Measurements from ENCODE around the gene ETFDH.
"Not testable (repeated sequence)": the region's sequence is repeated elsewhere in the genome, so short reads cannot be mapped to it uniquely, and the experiment has no call there.

The ETFDH gene

GRCh38 chr4:158754385-158755180, 82.5 kb downstream of the ETFDH start:
- no peak for DNase-seq (ENCODE audit: low read depth in 2 of 2)

- not testable (repeated sequence) for DNase-seq (ENCODE audit: low read depth in 2 of 2)
Measured at GRCh38 chr4:158755819-158756218, 83.7 kb downstream of the ETFDH start.

- DNase-seq (ENCODE audit: low read depth in 2 of 2) = no peak
Measured at GRCh38 chr4:158756588-158756987, 84.5 kb downstream of the ETFDH start.

GRCh38 chr4:158758142-158758541, 86.0 kb downstream of the ETFDH start:
- DNase-seq (ENCODE audit: low read depth in 2 of 2) = no peak

GRCh38 chr4:158758703-158759102, 86.6 kb downstream of the ETFDH start:
- no peak for DNase-seq (ENCODE audit: low read depth in 2 of 2)
